COR-L47 (cell line): ENCODE results near the gene TUBD1.

Experiments
- DNase-seq: peaks from one replicate; lab custom pipeline; 2025; lab: John Stamatoyannopoulos, UW

TUBD1 gene

GRCh38 chr17:59825533-59826322, 67.0 kb downstream of the TUBD1 start:
- DNase-seq: no peak

DNA sequence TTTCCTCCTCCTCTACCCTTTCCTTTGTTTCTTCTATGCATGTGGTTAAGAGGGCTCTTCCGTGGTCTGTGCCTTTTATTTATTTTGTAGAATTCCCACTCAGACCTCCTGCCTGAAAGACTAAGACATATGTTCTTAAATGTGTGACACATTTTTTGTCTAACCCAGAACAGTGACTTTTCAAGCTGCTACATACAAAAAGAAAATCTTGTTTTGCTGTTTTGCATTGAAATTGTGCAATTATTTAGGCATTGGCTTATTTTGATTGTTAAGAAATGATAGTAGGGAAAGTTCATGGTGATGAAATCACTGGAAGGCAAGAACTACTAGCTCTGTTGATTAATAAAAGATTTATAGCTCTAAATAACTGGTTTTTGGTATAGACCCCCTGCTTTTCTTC, 76.8 kb downstream of the TUBD1 start:
- DNase-seq: no peak

DNA sequence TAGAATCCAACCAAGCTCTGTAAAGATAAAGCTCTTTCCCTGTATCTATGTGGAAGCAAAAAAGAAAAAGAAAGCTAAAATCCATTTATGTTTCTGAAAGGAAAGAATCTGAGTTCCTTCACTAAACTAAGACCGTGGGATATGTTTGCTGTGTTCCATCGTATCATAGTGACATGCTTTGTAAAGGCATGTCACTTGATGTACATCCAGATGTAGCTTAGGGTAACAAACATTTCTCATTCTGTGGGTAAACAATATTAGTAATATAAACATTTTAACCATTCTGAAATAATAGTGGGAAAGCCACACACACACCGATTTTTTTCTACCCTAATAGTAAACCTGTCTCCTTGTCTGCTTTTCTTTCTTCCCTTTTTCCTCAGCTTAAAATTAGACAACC, 78.1 kb downstream of the TUBD1 start:
- no peak for DNase-seq

DNA sequence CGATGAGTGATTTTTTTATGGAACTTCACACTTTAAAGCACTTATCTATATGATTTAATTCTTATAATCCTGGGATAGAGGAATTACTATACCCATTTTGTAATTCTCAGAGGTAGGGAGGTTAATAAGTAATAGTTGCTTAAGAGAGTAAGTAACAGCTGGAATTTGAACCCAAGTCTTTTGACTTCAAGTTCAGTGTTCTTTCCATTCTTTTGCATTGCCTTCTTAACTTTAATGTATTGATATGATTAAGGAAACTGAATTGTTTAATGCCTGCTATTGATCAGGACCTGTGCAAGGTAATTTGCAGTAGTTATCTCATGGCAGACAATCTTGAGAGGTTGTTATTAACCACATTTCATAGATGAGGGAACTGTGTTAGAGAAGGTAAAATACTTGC, 78.5 kb downstream of the TUBD1 start:
- no peak for DNase-seq

GRCh38 chr17:59812139-59812538, 80.6 kb downstream of the TUBD1 start:
- no peak for DNase-seq

DNA sequence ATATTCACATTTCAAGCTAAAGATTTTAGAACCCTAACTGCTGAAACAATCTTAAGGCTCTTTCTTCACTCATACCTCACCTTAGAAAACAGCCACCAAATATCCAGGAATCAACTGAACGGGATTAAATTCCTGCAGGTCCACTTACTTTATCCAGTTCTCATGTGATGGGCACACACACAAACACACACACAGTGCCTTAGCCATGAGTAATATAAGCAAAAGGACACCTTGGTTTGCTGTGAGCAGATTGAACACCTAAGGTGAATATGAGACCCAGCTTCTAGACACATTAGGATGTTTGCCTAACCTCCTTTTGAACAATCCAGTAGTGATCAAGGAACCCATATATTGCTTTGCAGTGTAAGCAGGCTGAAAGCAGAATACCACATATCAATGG, 81.5 kb downstream of the TUBD1 start:
- no peak for DNase-seq

DNA sequence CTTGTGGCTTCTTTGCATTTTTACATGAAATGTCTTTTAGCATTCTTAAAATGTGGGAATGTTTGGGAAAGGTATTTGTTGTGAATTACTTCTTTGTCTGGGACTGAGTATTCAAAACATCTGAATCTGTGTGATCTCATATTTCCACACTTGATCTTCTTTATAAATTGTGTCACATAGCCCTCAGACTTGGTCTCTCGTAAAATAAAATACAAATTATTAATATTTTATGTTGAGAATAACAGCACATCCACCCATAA, 81.9 kb downstream of the TUBD1 start:
- no peak for DNase-seq
